HEK293 (cell line): ENCODE data around the gene HOMER1.
"Not testable (repeated sequence)": the region's sequence is repeated elsewhere in the genome, so short reads cannot be mapped to it uniquely, and the experiment has no call there.

Source experiments
- CTCF ChIA-PET: fragments of 350-600 bp; formaldehyde crosslinking; extraction: SDS; loops from one replicate; lab custom pipeline; 2021; ENCODE audit warnings: antibody characterized with exemption; lab: Yijun Ruan, JAX
- POLR2A ChIA-PET: fragments of 300-600 bp; formaldehyde crosslinking; extraction: SDS; loops from one replicate; lab custom pipeline; 2020; ENCODE audit warnings: antibody characterized with exemption, inconsistent platforms; lab: Yijun Ruan, JAX
- H3K27ac ChIP-seq: fragments of 200-500 bp; sonication (Bioruptor generic); 2 replicates; pipeline ENCODE4 v1.5.1; 2014; ENCODE audit warnings: low read depth, low read length, control low read depth, inconsistent platforms; ENCODE audit errors: extremely low read depth
- H3K36me3 ChIP-seq, 2 experiments: fragments of 200-500 bp in 1 of 2; sonication (Bioruptor generic) in 1 of 2; 1 replicate in 1 of 2; 2 replicates in 1 of 2; pipeline ENCODE4 v1.5.1; 2014 to 2017; ENCODE audit warnings: inconsistent platforms in 2 of 2, low read length in 2 of 2; ENCODE audit not compliant: control insufficient read depth in 2 of 2, insufficient read depth in 1 of 2
- H3K4me1 ChIP-seq: fragments of 200-500 bp; sonication (Bioruptor generic); 2 replicates; pipeline ENCODE4 v1.5.1; 2014; ENCODE audit warnings: mild to moderate bottlenecking, low read length, inconsistent platforms; ENCODE audit not compliant: control insufficient read depth, insufficient read depth
- H3K4me3 ChIP-seq: 2 replicates; pipeline ENCODE4 v1.5.1; 2011; ENCODE audit warnings: low read depth, mild to moderate bottlenecking, control low read depth, low read length, moderate library complexity
- H3K9me3 ChIP-seq: fragments of 200-500 bp; sonication (Bioruptor generic); 2 replicates; pipeline ENCODE4 v1.5.1; 2014; ENCODE audit warnings: low read depth, low read length, inconsistent platforms; ENCODE audit not compliant: control insufficient read depth, insufficient read depth
- MEIS1 ChIP-seq: sonication (generic); formaldehyde crosslinking; IDR thresholded peaks from 2 replicates; pipeline ENCODE4 v1.8.1; 2022; ENCODE audit warnings: missing genetic modification reagents, mild to moderate bottlenecking, borderline replicate concordance
- PRDM1 ChIP-seq: fragments of 450-650 bp; formaldehyde crosslinking; IDR thresholded peaks from 2 replicates; pipeline ENCODE4; 2016; ENCODE audit warnings: missing biosample characterization, missing genetic modification characterization
- ZNF202 ChIP-seq: fragments of 450-650 bp; formaldehyde crosslinking; IDR thresholded peaks from 2 replicates; pipeline ENCODE4 v1.5.1; 2016; ENCODE audit warnings: missing biosample characterization, missing genetic modification characterization, borderline replicate concordance
- ZNF214 ChIP-seq: fragments of 450-650 bp; formaldehyde crosslinking; IDR thresholded peaks from 2 replicates; pipeline ENCODE4 v1.5.1; 2017; ENCODE audit warnings: missing biosample characterization, mild to moderate bottlenecking, missing genetic modification characterization, borderline replicate concordance
- ZNF366 ChIP-seq: fragments of 450-650 bp; formaldehyde crosslinking; conservative IDR thresholded peaks from 2 replicates; pipeline ENCODE4 v1.5.1; 2016; ENCODE audit warnings: missing biosample characterization, missing genetic modification characterization
- ZNF37A ChIP-seq: fragments of 450-650 bp; IDR thresholded peaks from 2 replicates; pipeline ENCODE4 v1.5.1; 2018; ENCODE audit warnings: missing biosample characterization, missing genetic modification characterization
- ZNF558 ChIP-seq: fragments of 450-650 bp; formaldehyde crosslinking; IDR thresholded peaks from 2 replicates; pipeline ENCODE4 v1.5.1; 2016; ENCODE audit warnings: missing biosample characterization, missing genetic modification characterization
- ZNF621 ChIP-seq: fragments of 450-650 bp; formaldehyde crosslinking; IDR thresholded peaks from 2 replicates; pipeline ENCODE4 v1.5.1; 2017; ENCODE audit warnings: missing biosample characterization, missing genetic modification characterization
- ZSCAN30 ChIP-seq: fragments of 450-650 bp; IDR thresholded peaks from 2 replicates; pipeline ENCODE4 v1.5.1; 2018; ENCODE audit warnings: missing biosample characterization, mild to moderate bottlenecking, missing genetic modification characterization, moderate library complexity
- TF ChIP-seq, protein P1 (sequence below): fragments of 450-650 bp; formaldehyde crosslinking; conservative IDR thresholded peaks from 2 replicates; pipeline ENCODE4 v1.5.1; 2016; ENCODE audit warnings: low read depth, missing biosample characterization, missing genetic modification characterization
- TF ChIP-seq, protein P2 (sequence below): fragments of 450-650 bp; formaldehyde crosslinking; IDR thresholded peaks from 2 replicates; pipeline ENCODE4 v1.5.1; 2016; ENCODE audit warnings: missing biosample characterization, missing genetic modification characterization
- TF ChIP-seq, protein P3 (sequence below): fragments of 450-650 bp; formaldehyde crosslinking; IDR thresholded peaks from 2 replicates; pipeline ENCODE4 v1.5.1; 2016; ENCODE audit warnings: missing biosample characterization, missing genetic modification characterization

HOMER1 gene

DNA sequence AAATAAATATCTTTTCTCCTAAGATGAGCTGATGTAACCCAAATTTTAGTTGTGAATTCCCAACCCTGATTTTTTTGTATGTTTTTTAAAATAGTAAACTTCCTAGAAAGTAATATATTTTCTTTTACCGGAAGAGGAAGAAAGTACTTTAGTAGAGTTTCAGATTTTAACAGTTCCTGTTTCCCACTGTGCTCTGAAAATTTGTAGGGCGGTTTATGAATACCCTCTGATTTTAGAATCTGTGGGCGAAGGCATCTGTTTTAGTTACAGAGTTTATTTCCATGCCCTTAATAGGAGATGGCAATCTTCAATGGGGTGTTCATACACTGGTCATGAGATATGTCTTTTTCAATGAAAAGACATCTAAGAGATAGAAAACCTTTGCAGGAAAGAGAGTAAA is 3.7 kb upstream of the HOMER1 start (continued):
- TF ChIP-seq, protein P1, sequence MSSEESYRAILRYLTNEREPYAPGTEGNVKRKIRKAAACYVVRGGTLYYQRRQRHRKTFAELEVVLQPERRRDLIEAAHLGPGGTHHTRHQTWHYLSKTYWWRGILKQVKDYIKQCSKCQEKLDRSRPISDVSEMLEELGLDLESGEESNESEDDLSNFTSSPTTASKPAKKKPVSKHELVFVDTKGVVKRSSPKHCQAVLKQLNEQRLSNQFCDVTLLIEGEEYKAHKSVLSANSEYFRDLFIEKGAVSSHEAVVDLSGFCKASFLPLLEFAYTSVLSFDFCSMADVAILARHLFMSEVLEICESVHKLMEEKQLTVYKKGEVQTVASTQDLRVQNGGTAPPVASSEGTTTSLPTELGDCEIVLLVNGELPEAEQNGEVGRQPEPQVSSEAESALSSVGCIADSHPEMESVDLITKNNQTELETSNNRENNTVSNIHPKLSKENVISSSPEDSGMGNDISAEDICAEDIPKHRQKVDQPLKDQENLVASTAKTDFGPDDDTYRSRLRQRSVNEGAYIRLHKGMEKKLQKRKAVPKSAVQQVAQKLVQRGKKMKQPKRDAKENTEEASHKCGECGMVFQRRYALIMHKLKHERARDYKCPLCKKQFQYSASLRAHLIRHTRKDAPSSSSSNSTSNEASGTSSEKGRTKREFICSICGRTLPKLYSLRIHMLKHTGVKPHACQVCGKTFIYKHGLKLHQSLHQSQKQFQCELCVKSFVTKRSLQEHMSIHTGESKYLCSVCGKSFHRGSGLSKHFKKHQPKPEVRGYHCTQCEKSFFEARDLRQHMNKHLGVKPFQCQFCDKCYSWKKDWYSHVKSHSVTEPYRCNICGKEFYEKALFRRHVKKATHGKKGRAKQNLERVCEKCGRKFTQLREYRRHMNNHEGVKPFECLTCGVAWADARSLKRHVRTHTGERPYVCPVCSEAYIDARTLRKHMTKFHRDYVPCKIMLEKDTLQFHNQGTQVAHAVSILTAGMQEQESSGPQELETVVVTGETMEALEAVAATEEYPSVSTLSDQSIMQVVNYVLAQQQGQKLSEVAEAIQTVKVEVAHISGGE (tag by site-specific recombination) = no peak
- TF ChIP-seq, protein P2, sequence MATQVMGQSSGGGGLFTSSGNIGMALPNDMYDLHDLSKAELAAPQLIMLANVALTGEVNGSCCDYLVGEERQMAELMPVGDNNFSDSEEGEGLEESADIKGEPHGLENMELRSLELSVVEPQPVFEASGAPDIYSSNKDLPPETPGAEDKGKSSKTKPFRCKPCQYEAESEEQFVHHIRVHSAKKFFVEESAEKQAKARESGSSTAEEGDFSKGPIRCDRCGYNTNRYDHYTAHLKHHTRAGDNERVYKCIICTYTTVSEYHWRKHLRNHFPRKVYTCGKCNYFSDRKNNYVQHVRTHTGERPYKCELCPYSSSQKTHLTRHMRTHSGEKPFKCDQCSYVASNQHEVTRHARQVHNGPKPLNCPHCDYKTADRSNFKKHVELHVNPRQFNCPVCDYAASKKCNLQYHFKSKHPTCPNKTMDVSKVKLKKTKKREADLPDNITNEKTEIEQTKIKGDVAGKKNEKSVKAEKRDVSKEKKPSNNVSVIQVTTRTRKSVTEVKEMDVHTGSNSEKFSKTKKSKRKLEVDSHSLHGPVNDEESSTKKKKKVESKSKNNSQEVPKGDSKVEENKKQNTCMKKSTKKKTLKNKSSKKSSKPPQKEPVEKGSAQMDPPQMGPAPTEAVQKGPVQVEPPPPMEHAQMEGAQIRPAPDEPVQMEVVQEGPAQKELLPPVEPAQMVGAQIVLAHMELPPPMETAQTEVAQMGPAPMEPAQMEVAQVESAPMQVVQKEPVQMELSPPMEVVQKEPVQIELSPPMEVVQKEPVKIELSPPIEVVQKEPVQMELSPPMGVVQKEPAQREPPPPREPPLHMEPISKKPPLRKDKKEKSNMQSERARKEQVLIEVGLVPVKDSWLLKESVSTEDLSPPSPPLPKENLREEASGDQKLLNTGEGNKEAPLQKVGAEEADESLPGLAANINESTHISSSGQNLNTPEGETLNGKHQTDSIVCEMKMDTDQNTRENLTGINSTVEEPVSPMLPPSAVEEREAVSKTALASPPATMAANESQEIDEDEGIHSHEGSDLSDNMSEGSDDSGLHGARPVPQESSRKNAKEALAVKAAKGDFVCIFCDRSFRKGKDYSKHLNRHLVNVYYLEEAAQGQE (tag by site-specific recombination) = no peak
- TF ChIP-seq ZNF558 (tag by site-specific recombination) (no peak), PRDM1 (tag by site-specific recombination) (no peak), ZNF621 (no peak), ZNF214 (tag by site-specific recombination) (no peak)
- TF ChIP-seq, protein P3, sequence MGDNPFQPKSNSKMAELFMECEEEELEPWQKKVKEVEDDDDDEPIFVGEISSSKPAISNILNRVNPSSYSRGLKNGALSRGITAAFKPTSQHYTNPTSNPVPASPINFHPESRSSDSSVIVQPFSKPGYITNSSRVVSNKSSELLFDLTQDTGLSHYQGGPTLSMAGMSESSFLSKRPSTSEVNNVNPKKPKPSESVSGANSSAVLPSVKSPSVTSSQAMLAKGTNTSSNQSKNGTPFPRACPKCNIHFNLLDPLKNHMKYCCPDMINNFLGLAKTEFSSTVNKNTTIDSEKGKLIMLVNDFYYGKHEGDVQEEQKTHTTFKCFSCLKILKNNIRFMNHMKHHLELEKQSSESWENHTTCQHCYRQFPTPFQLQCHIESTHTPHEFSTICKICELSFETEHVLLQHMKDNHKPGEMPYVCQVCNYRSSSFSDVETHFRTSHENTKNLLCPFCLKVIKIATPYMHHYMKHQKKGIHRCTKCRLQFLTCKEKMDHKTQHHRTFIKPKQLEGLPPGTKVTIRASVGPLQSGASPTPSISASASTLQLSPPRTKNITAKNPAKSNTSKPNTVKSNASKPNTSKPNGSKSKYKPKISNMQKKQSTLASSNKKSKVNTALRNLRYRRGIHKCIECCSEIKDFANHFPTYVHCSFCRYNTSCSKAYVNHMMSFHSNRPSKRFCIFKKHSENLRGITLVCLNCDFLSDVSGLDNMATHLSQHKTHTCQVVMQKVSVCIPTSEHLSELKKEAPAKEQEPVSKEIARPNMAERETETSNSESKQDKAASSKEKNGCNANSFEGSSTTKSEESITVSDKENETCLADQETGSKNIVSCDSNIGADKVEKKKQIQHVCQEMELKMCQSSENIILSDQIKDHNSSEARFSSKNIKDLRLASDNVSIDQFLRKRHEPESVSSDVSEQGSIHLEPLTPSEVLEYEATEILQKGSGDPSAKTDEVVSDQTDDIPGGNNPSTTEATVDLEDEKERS (tag by site-specific recombination) = no peak

DNA sequence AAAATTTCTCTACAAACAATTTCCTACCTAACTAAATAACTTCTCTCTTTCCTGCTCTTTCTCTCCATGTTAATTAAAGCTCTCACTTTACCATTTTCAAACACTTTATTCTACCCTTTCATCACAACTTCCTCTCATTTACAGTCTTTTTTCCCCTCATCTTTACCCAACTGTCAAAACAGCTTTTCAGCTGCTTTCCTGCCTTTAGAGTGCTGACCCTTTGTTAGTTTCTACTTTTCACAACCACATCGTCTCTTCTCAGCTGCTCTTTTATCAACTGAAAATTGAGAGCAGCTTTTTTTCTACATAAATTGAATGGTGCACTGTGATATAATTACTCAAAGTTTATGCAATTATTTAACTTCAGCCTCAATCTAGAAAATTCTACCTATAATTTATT is 3.1 kb upstream of the HOMER1 start:
- Histone ChIP-seq H3K4me3 (no peak overlapping the region), H3K4me1 (no peaks in the 10 kb centered on the region), H3K27ac (no peak overlapping the region), H3K9me3 (no peaks in the 10 kb centered on the region), H3K36me3 (no peaks in the 10 kb centered on the region)
- TF ChIP-seq MEIS1 (CRISPR knock-in tag) = no peak
- TF ChIP-seq ZSCAN30 (tag by site-specific recombination) = no peak
- TF ChIP-seq ZNF366 (tag by site-specific recombination) = 0 out of 2 replicates have a peak, but pooled peaks have one; percentile 41
- TF ChIP-seq ZNF37A (tag by site-specific recombination) = no peak
- no peak for TF ChIP-seq ZNF202 (tag by site-specific recombination)
- TF ChIP-seq, protein P2 (tag by site-specific recombination) = peak; percentile 49; the same call in 1 of the 2 replicates
- POLR2A ChIA-PET = no interaction called here
- CTCF ChIA-PET = interaction anchor here (0.6 to 1.2 kb wide), 2 partner anchors 11 to 575 kb away, joined by 3 to 4 read pairs; no protein-coding TSS in a partner anchor

DNA sequence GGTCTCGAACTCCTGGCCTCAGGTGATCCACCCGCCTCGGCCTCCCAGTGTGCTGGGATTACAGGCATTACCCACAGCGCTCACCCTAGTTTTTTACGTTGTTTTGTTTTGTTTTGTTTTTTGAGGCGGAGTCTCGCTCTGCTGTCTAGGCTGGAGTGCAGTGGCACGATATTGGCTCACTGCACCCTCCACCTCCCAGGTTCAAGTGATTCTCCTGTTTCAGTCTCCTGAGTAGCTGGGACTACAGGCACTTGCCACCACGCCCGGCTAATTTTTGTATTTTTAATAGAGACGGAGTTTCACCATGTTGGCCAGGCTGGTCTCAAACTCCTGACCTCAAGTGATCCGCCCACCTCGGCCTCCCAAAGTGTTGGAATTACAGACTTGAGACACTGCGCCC is 2.4 kb upstream of the HOMER1 start:
- CTCF ChIA-PET = interaction anchor here (0.6 kb wide), 1 partner anchor 576 kb away, joined by 4 read pairs; no protein-coding TSS in a partner anchor
- H3K36me3 ChIP-seq, POLR2A ChIA-PET, H3K4me1 ChIP-seq, H3K4me3 ChIP-seq, H3K27ac ChIP-seq, H3K9me3 ChIP-seq: not testable (repeated sequence)
